Astrocyte (in vitro differentiated cells and primary cell): ENCODE results near the gene STK17A. TPM values are rescaled to one million over a fixed set of nuclear protein-coding genes. Genes with fewer than 3 reads are reported as not detected.
A peak's percentile ranks its signal among the peaks of the same experiment; 100 is the strongest.

ENCODE experiments used
- DNase-seq: peaks from one replicate; pipeline ENCODE4 v3.0.0-alpha.2; 2010; ENCODE audit warnings: low read depth
- FAIRE-seq: peaks from 2 replicates; lab custom pipeline; 2011; peaks lifted over from hg19 to GRCh38; lab: Jason Lieb, UNC
- H2AFZ ChIP-seq: 2 replicates; pipeline ENCODE4 v1.6.0; 2012; ENCODE audit warnings: low read depth, low read length, inconsistent platforms
- H3K27ac ChIP-seq: 2 replicates; pipeline ENCODE4 v1.5.1; 2011; ENCODE audit warnings: low read depth, low read length, inconsistent platforms
- H3K27me3 ChIP-seq: 2 replicates; pipeline ENCODE4 v1.6.0; 2011; ENCODE audit warnings: low read length, inconsistent platforms; ENCODE audit not compliant: insufficient read depth
- H3K36me3 ChIP-seq: 2 replicates; pipeline ENCODE4 v1.5.1; 2011; ENCODE audit warnings: low read length, inconsistent platforms; ENCODE audit not compliant: insufficient read depth
- H3K4me1 ChIP-seq: 2 replicates; pipeline ENCODE4 v1.5.1; 2011; ENCODE audit warnings: low read length, inconsistent platforms; ENCODE audit not compliant: insufficient read depth
- H3K4me2 ChIP-seq: 2 replicates; pipeline ENCODE4 v1.6.0; 2012; ENCODE audit warnings: low read length, inconsistent platforms
- H3K4me3 ChIP-seq: 2 replicates; pipeline ENCODE4 v1.5.1; 2011; ENCODE audit warnings: low read depth, mild to moderate bottlenecking, low read length, inconsistent platforms; ENCODE audit not compliant: insufficient read depth
- H3K79me2 ChIP-seq: 2 replicates; pipeline ENCODE4 v1.6.0; 2012; ENCODE audit warnings: mild to moderate bottlenecking, low read length, inconsistent platforms; ENCODE audit not compliant: insufficient read depth
- H3K9ac ChIP-seq: 2 replicates; pipeline ENCODE4 v1.6.0; 2012; ENCODE audit warnings: mild to moderate bottlenecking, low read length, inconsistent platforms
- H3K9me3 ChIP-seq: 2 replicates; pipeline ENCODE4 v1.5.1; 2012; ENCODE audit warnings: low read depth, mild to moderate bottlenecking, low read length, inconsistent platforms; ENCODE audit not compliant: insufficient read depth
- H4K20me1 ChIP-seq: 2 replicates; pipeline ENCODE4 v1.6.0; 2012; ENCODE audit warnings: low read length, inconsistent platforms; ENCODE audit not compliant: insufficient read depth
- H3K27ac Mint-ChIP-seq: one replicate; pipeline ENCODE4 v1.8.0; 2021; ENCODE audit warnings: mild to moderate bottlenecking, mixed read lengths; ENCODE audit not compliant: unreplicated experiment
- H3K27me3 Mint-ChIP-seq: one replicate; pipeline ENCODE4 v1.8.0; 2021; ENCODE audit warnings: low read depth, mixed read lengths; ENCODE audit not compliant: unreplicated experiment
- H3K36me3 Mint-ChIP-seq: one replicate; pipeline ENCODE4 v1.8.0; 2021; ENCODE audit warnings: low read depth, mixed read lengths; ENCODE audit not compliant: unreplicated experiment
- H3K4me1 Mint-ChIP-seq: one replicate; pipeline ENCODE4 v1.8.0; 2021; ENCODE audit warnings: low read depth, mixed read lengths; ENCODE audit not compliant: unreplicated experiment
- H3K4me3 Mint-ChIP-seq: one replicate; pipeline ENCODE4 v1.8.0; 2021; ENCODE audit warnings: mild to moderate bottlenecking, moderate library complexity, mixed read lengths; ENCODE audit not compliant: unreplicated experiment
- H3K9me3 Mint-ChIP-seq: one replicate; pipeline ENCODE4 v1.8.0; 2021; ENCODE audit warnings: mild to moderate bottlenecking, mixed read lengths; ENCODE audit not compliant: unreplicated experiment
- CTCF ChIP-seq: IDR thresholded peaks from 2 replicates; pipeline ENCODE4 v1.5.1; 2011; ENCODE audit warnings: low read depth, mild to moderate bottlenecking, inconsistent platforms, low read length, moderate library complexity; ENCODE audit not compliant: insufficient read depth
- EZH2 ChIP-seq: IDR thresholded peaks from 2 replicates; pipeline ENCODE4 v1.6.1; 2012; ENCODE audit warnings: mild to moderate bottlenecking, low read length, inconsistent platforms; ENCODE audit not compliant: insufficient read depth
- total RNA-seq: library from RNA; stranded (reverse); gene quantifications from 2 replicates; pipeline ENCODE4 v1.2.1, GENCODE V29; 2021

STK17A gene
- total RNA-seq, 1 donor from 2014 or later = 38.4 TPM

GRCh38 chr7:43674559-43675436 lies 91.9 kb downstream of the STK17A start:
- Histone ChIP-seq H3K79me2 (peaks cover 84% of the 10 kb centered on the region), H3K36me3 (no peaks in the 10 kb centered on the region)

More at GRCh38 chr7:43674559-43675436, 91.9 kb downstream of the STK17A start:
- Mint-ChIP-seq H3K4me3 (no peak overlapping the region), H3K9me3 (peaks cover 9% of the 10 kb centered on the region), H3K27me3 (no peaks in the 10 kb centered on the region), H3K4me1 (peaks cover 13% of the 10 kb centered on the region), H3K27ac (peak overlapping the region; percentile 13), H3K36me3 (no peaks in the 10 kb centered on the region)
- Histone ChIP-seq H3K27me3 (no peaks in the 10 kb centered on the region), H4K20me1 (no peaks in the 10 kb centered on the region), H3K9ac (peak overlapping the region; percentile 18), H2AFZ (no peak overlapping the region), H3K4me3 (no peak overlapping the region), H3K27ac (peak overlapping the region; percentile 83), H3K4me2 (peak overlapping the region; percentile 49), H3K9me3 (no peaks in the 10 kb centered on the region), H3K4me1 (peaks cover 17% of the 10 kb centered on the region)
- peak; percentile 99 for FAIRE-seq
- TF ChIP-seq EZH2 = no peak
- no peak for TF ChIP-seq CTCF
- peak; percentile 99 for DNase-seq

Other genes starting within 250 kb of the STK17A start
- 47.0 and 50.1 TPM in 2 replicates for gene COA1, start 146.4 kb downstream of the STK17A start, total RNA-seq
- 48.9 and 55.7 TPM in 2 replicates for gene BLVRA, start 175.6 kb downstream of the STK17A start, total RNA-seq